GM21825 (cell line): ENCODE measurements around the gene FAM156A.
"Not testable (repeated sequence)": the region's sequence is repeated elsewhere in the genome, so short reads cannot be mapped to it uniquely, and the experiment has no call there.

Source experiments
- ATAC-seq: cut with Tn5 transposase; IDR thresholded peaks from one replicate; pipeline ENCODE4 v1.9.1; 2021; ENCODE audit warnings: mild to moderate bottlenecking, moderate library complexity; ENCODE audit not compliant: unreplicated experiment

Gene FAM156A

GRCh38 chrX:52907137-52907536 is 51.2 kb downstream of the FAM156A start:
- ATAC-seq: not testable (repeated sequence)

GRCh38 chrX:52906072-52906471 is 52.2 kb downstream of the FAM156A start:
- not testable (repeated sequence) for ATAC-seq

GRCh38 chrX:52905531-52905930 is 52.8 kb downstream of the FAM156A start:
- ATAC-seq: not testable (repeated sequence)
